ENCODE measurements around the gene DGKQ.
"Not testable (repeated sequence)": the region's sequence is repeated elsewhere in the genome, so short reads cannot be mapped to it uniquely, and the experiment has no call there.

Gene DGKQ

GRCh38 chr4:986428-986878, 13.1 kb upstream of the DGKQ start:
- intact Hi-C loops (cut with DNase I), result no loop called here
- DNase-seq, result peak in 2 of 42 donors; percentile 27 to 44

- intact Hi-C loops (cut with DNase I), result no loop called here
- DNase-seq, result peak in 34 of 42 donors; percentile 32 to 74 (median 54)
Observed at GRCh38 chr4:985123-985830, 11.9 kb upstream of the DGKQ start.

- DNase-seq, result no peak
- intact Hi-C loops (cut with DNase I), result no loop called here
Observed at GRCh38 chr4:984336-985054, 11.1 kb upstream of the DGKQ start.

GRCh38 chr4:982814-983213, 9.4 kb upstream of the DGKQ start:
- DNase-seq, result no peak
- intact Hi-C loops (cut with DNase I), result no loop called here

GRCh38 chr4:982291-982690, 8.9 kb upstream of the DGKQ start:
- intact Hi-C loops (cut with DNase I), result no loop called here
- no peak for DNase-seq

GRCh38 chr4:978957-979701, 5.8 kb upstream of the DGKQ start:
- intact Hi-C loops (cut with DNase I), result no loop called here
- no peak for DNase-seq

- intact Hi-C loops (cut with DNase I); DNase-seq: not testable (repeated sequence)
Observed at GRCh38 chr4:976016-976415, 2.6 kb upstream of the DGKQ start.

- intact Hi-C loops (cut with DNase I), result loop anchor here (5.0 kb wide), 1 partner anchor 42 kb away; the partner anchor contains the start of genes GAK and TMEM175
- no peak for DNase-seq
Observed at GRCh38 chr4:974668-975067, 1.3 kb upstream of the DGKQ start.

- peak in 26 of 42 donors; percentile 17 to 72 (median 46) for DNase-seq
- intact Hi-C loops (cut with DNase I), result loop anchor here (5.0 kb wide), 1 partner anchor 41 kb away; the partner anchor contains the start of genes GAK and TMEM175
Observed at GRCh38 chr4:972651-973424, 531 bp downstream of the DGKQ start.

- no peak for DNase-seq
- intact Hi-C loops (cut with DNase I), result loop anchor here (5.0 kb wide), 1 partner anchor 40 kb away; the partner anchor contains the start of genes GAK and TMEM175
Observed at GRCh38 chr4:971666-972500, 1.5 kb downstream of the DGKQ start.

- no peak for DNase-seq
- intact Hi-C loops (cut with DNase I), result loop anchor here (5.0 kb wide), 1 partner anchor 39 kb away; the partner anchor contains the start of genes GAK and TMEM175
Observed at GRCh38 chr4:970854-971520, 2.4 kb downstream of the DGKQ start.

- no peak for DNase-seq
- intact Hi-C loops (cut with DNase I), result loop anchor here (5.0 kb wide), 1 partner anchor 38 kb away; the partner anchor contains the start of genes GAK and TMEM175
Observed at GRCh38 chr4:970046-970745, 3.2 kb downstream of the DGKQ start.

- intact Hi-C loops (cut with DNase I), result no loop called here
- no peak for DNase-seq
Observed at GRCh38 chr4:968621-969394, 4.6 kb downstream of the DGKQ start.

- intact Hi-C loops (cut with DNase I), result no loop called here
- DNase-seq, result no peak
Observed at GRCh38 chr4:968221-968620, 5.1 kb downstream of the DGKQ start.

GRCh38 chr4:967113-968104, 6.0 kb downstream of the DGKQ start:
- intact Hi-C loops (cut with DNase I), result no loop called here
- no peak for DNase-seq
